ENCODE data around the gene HAND1.

Gene HAND1

GRCh38 chr5:154505567-154505966 lies 27.5 kb upstream of the HAND1 start:
- no peak for DNase-seq (ENCODE audit: low spot score)

- DNase-seq (ENCODE audit: low spot score) = no peak
Measured at GRCh38 chr5:154503698-154504039, 25.6 kb upstream of the HAND1 start.

GRCh38 chr5:154502180-154502579 lies 24.2 kb upstream of the HAND1 start:
- no peak for DNase-seq (ENCODE audit: low spot score)

- DNase-seq (ENCODE audit: low spot score) = no peak
Measured at GRCh38 chr5:154501566-154501965, 23.5 kb upstream of the HAND1 start.

- DNase-seq (ENCODE audit: low spot score) = no peak
Measured at GRCh38 chr5:154498994-154499393, 21.0 kb upstream of the HAND1 start.

GRCh38 chr5:154498591-154498990 lies 20.6 kb upstream of the HAND1 start:
- DNase-seq (ENCODE audit: low spot score) = no peak

- no peak for DNase-seq (ENCODE audit: low spot score)
Measured at GRCh38 chr5:154494036-154494435, 16.0 kb upstream of the HAND1 start.

- DNase-seq (ENCODE audit: low spot score) = no peak
Measured at GRCh38 chr5:154493274-154493673, 15.2 kb upstream of the HAND1 start.

- DNase-seq (ENCODE audit: low spot score) = no peak
Measured at GRCh38 chr5:154491941-154492340, 13.9 kb upstream of the HAND1 start.

- DNase-seq (ENCODE audit: low spot score) = no peak
Measured at GRCh38 chr5:154487541-154487940, 9.5 kb upstream of the HAND1 start.

- DNase-seq (ENCODE audit: low spot score) = no peak
Measured at GRCh38 chr5:154486427-154486866, 8.4 kb upstream of the HAND1 start.

- no peak for DNase-seq (ENCODE audit: low spot score)
Measured at GRCh38 chr5:154485850-154486426, 7.9 kb upstream of the HAND1 start.

GRCh38 chr5:154485096-154485491 lies 7.1 kb upstream of the HAND1 start:
- DNase-seq (ENCODE audit: low spot score) = no peak

GRCh38 chr5:154484393-154485095 lies 6.5 kb upstream of the HAND1 start:
- DNase-seq (ENCODE audit: low spot score) = no peak

- DNase-seq (ENCODE audit: low spot score) = no peak
Measured at GRCh38 chr5:154483654-154484392, 5.8 kb upstream of the HAND1 start.

- DNase-seq (ENCODE audit: low spot score) = no peak
Measured at GRCh38 chr5:154482528-154483449, 4.8 kb upstream of the HAND1 start.

- DNase-seq (ENCODE audit: low spot score) = no peak
Measured at GRCh38 chr5:154481584-154482381, 3.8 kb upstream of the HAND1 start.

- DNase-seq (ENCODE audit: low spot score) = no peak
Measured at GRCh38 chr5:154480847-154481246, 2.8 kb upstream of the HAND1 start.

- no peak for DNase-seq (ENCODE audit: low spot score)
Measured at GRCh38 chr5:154479944-154480750, 2.1 kb upstream of the HAND1 start.

- no peak for DNase-seq (ENCODE audit: low spot score)
Measured at GRCh38 chr5:154479160-154479943, 1.3 kb upstream of the HAND1 start.

All from NAMALWA (cell line).